GM13977 (cell line): ENCODE measurements around the gene USO1.
A peak's percentile ranks its signal among the peaks of the same experiment; 100 is the strongest.

Experiments used
- DNase-seq: peaks from one replicate; pipeline ENCODE4 v3.0.0; 2012; ENCODE audit warnings: low spot score
- in situ Hi-C: fragments of 300-500 bp; cut with MboI; formaldehyde crosslinking; loops from one replicate; pipeline ENCODE4 v1.12.0; 2022; ENCODE audit warnings: low sequenced_read_pairs, low pct_unique_long_range_greater_than_20kb, mixed read lengths, inconsistent platforms; ENCODE audit not compliant: unreplicated experiment
- TF ChIP-seq, protein P1 (sequence below): IDR thresholded peaks from 2 replicates; pipeline ENCODE4 v1.5.1; 2012; ENCODE audit warnings: mild to moderate bottlenecking, control low read depth; ENCODE audit not compliant: insufficient read depth; ENCODE audit errors: extremely low read depth, missing control alignments

USO1 gene

DNA sequence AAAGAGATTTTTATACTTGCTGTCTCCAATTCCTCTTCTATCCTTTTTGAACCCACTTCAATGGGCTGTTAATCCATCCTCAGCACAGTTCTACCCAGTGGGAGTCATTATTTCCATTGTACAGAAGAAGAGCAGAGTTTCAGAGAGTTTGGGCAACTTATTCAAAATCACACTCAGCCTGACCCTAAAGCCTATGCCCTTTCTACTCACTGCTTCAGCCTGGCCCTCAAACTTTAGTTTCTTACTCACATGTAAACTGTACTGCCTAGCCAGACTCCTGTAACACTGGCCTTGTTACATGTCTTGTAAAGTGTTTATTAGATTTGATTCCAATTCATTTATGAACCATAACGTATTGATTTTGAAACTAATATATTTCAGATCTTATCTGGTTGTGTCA is 25.1 kb upstream of the USO1 start:
- in situ Hi-C loops, result no loop called here
- TF ChIP-seq, protein P1, sequence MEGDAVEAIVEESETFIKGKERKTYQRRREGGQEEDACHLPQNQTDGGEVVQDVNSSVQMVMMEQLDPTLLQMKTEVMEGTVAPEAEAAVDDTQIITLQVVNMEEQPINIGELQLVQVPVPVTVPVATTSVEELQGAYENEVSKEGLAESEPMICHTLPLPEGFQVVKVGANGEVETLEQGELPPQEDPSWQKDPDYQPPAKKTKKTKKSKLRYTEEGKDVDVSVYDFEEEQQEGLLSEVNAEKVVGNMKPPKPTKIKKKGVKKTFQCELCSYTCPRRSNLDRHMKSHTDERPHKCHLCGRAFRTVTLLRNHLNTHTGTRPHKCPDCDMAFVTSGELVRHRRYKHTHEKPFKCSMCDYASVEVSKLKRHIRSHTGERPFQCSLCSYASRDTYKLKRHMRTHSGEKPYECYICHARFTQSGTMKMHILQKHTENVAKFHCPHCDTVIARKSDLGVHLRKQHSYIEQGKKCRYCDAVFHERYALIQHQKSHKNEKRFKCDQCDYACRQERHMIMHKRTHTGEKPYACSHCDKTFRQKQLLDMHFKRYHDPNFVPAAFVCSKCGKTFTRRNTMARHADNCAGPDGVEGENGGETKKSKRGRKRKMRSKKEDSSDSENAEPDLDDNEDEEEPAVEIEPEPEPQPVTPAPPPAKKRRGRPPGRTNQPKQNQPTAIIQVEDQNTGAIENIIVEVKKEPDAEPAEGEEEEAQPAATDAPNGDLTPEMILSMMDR, result no peak
- DNase-seq, result peak; percentile 7

DNA sequence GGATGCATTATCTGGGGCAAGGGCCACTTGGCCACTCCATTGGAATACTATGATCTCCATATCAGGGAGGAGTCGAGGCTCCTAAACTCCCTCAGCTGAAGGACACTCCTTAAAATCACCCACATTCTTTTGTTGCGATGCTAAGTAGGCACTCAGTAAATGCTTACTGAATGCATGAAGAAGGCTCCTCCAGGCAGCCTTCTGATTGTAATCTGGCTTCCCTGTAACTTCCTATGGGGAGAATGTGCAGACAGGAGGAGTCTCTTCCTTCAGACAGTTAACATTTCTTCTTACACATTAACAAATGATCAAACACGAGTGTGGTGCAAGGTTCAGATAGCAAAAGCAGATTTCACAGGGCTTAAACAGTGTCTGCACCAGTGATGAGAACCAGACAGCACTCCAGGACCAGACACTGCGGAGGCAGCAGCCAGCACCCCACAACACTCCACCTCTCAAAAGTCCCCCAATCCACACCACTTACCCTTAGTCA is 21.4 kb upstream of the USO1 start:
- TF ChIP-seq, protein P1, result no peak
- in situ Hi-C loops, result no loop called here
- no peak for DNase-seq

DNA sequence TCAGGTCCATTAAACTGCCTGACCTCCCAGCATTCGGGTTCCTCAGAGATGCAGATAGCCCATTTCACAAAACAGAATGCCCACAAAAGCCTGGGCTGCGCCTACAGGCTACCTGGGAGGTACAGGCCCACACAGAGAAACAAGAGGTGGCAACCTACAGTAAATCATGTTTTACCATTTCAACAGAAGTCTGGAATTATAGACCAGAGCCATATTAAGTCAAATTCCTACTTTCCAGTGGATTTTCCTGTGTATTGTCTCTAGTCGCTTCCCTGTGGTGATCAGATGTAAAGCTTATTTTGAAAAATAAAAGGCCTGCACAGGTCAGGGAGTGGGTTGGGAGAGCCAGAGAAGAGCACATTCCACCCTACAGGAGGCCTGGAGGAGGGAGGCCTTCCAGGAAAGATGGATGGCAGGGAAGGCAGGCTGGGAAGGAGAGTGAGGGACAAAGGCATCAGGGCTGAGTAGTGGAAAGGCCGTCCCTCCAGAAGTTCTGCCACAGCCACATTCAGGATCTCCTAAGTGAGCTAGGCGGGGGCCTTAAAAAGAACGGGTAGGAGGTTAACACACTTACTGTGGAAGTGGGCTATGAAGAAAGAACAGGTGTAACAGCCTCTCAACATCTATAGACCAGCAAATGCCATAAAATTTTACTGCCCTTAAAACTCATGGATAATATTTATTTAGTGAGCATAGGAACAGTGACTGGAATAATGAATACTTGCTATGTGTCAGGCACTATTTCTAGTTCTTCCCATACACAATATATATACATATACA is 19.0 kb upstream of the USO1 start:
- DNase-seq, result no peak
- in situ Hi-C loops, result no loop called here
- TF ChIP-seq, protein P1, result no peak

DNA sequence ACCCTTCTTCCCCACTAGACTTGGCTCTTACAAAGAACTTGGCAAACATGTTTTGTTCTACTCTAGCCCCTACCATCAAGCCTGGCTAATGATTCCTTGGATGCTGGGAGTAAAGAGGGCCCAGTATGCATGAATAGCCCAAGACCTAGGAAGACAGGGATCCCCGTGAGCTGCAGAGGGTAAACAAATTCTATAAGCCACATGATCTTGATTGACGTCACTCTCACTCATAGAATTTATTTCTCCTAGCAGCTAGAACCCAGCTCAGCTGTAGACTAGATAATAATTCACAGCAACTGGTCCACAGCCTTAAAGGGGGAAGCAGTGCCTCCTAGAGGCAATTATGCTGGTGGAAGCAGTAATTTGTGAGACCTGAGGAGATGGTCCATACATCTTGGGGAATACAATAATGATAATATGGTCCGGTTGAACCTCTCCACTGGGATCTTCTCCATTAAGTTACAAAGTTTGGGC is 16.1 kb upstream of the USO1 start:
- TF ChIP-seq, protein P1, result peak; percentile 79
- in situ Hi-C loops, result no loop called here
- peak; percentile 23 for DNase-seq

DNA sequence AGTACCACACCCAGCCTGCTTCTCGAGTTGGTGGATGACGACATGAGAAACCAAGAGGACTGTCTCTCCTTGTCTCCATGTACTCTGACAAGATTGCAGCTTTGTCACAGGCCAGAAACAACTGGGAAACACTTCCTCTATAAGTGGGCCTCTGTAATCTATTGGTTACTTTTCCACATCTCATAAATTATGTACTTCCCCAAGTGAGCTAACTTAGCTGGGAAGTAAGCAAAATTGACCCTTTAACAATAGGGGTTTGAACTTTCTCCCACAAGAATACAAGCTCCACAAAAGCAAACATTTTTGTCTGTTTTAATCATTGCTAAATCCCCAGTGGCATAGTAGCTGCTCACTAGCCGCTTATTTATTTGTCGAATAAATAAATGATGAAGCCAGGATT is 14.1 kb upstream of the USO1 start:
- TF ChIP-seq, protein P1, result no peak
- no peak for DNase-seq
- in situ Hi-C loops, result no loop called here

DNA sequence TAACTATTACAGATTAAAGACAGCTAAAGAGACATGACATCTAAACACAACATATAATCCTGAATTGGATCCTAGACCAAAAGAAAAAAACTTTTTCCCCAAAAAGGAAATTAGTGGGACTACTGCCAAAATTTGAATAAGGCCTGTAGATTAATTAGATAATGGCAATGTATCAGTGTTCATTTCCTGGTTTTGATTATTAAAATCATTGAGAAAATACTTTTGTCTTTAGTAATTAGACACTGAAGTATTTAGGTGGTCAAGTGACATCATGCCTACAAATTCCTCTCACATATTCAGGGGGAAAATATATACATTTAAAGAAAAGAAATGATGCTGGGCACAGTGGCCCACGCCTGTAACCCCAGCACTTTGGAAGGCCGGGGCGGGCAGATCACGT is 10.4 kb upstream of the USO1 start:
- in situ Hi-C loops, result no loop called here
- TF ChIP-seq, protein P1, result no peak

More for the DNA sequence above, 10.4 kb upstream of the USO1 start:
- no peak for DNase-seq
